ENCODE data around the gene AAMP. TPM values are rescaled to one million over a fixed set of nuclear protein-coding genes. Genes with fewer than 3 reads are reported as not detected.

AAMP gene
- total and polyA plus RNA-seq, 2 donors (not counting 3 experiments of a cell fraction or from before 2014, with no cell fraction given) = 69.3 to 84.4 TPM

- Histone ChIP-seq H3K27ac (ENCODE audit: insufficient read depth, low read depth, low read length) (no peak overlapping the region), H3K4me2 (ENCODE audit: insufficient read depth, low read length) (no peak overlapping the region), H3K9me3 (replicated peaks; ENCODE audit: control insufficient read depth, insufficient read depth, low read length) (no peaks in the 10 kb centered on the region), H3K79me2 (ENCODE audit: control insufficient read depth, insufficient read depth, low read length) (peaks cover 4% of the 10 kb centered on the region), H3K9ac (replicated peaks; ENCODE audit: extremely low read depth, insufficient read depth, low read length) (no peak overlapping the region), H3K9me1 (replicated peaks; ENCODE audit: control insufficient read depth, extremely low read depth, insufficient read depth, low read length) (no peaks in the 10 kb centered on the region), H3K4me1 (ENCODE audit: control insufficient read depth, extremely low read depth, insufficient read depth, low read length) (peaks cover 36% of the 10 kb centered on the region), H4K20me1 (replicated peaks; ENCODE audit: control insufficient read depth, extremely low read depth, insufficient read depth, low read length) (no peaks in the 10 kb centered on the region), H2AFZ (ENCODE audit: low read depth, low read length) (no peak overlapping the region), H3K27me3 (ENCODE audit: control insufficient read depth in 2 of 2, insufficient read depth in 2 of 2, low read length in 2 of 2) (no peaks in the 10 kb centered on the region), H3K4me3 (replicated peaks in 1 of 3; ENCODE audit: insufficient read depth in 1 of 3, low read depth in 1 of 3, low read length in 3 of 3) (no peak overlapping the region), H3K36me3 (ENCODE audit: control insufficient read depth in 2 of 2, extremely low read depth in 1 of 2, insufficient read depth in 2 of 2, low read length in 2 of 2) (no peaks in the 10 kb centered on the region)
- CTCF ChIA-PET = interaction anchor here (2.0 to 12.1 kb wide), 5 partner anchors 23 to 169 kb away, joined by 5 to 178 read pairs (median 14); partner anchors contain the start of gene CATIP
- dilution Hi-C loops (cut with MboI; ENCODE audit: extremely low pct_ligation_motif_present, low sequenced_read_pairs) = no loop called here
- intact Hi-C loops (cut with micrococcal nuclease) = no loop called here
- TF ChIP-seq POLR2A (IDR thresholded peaks at IDR 0.05; ENCODE audit: low read depth, low read length) (no peak), EZH2 (IDR thresholded peaks at IDR 0.05; ENCODE audit: borderline replicate concordance, low read depth, low read length, severe bottlenecking) (no peak), MAX (IDR thresholded peaks at IDR 0.05; ENCODE audit: insufficient read depth, insufficient read length) (no peak), GATA2 (IDR thresholded peaks at IDR 0.05; ENCODE audit: insufficient read depth, insufficient read length, low read depth, low read length) (no peak), CTCF (IDR thresholded peaks at IDR 0.05; ENCODE audit: extremely low read depth in 1 of 2, insufficient read depth in 1 of 2, low read depth in 1 of 2, low read length in 2 of 2) (no peak), MYC (IDR thresholded peaks at IDR 0.05; ENCODE audit: low read depth, low read length) (no peak), POLR2AphosphoS5 (IDR thresholded peaks at IDR 0.05; ENCODE audit: insufficient read depth, low read depth, low read length) (no peak), JUN (IDR thresholded peaks at IDR 0.05; ENCODE audit: borderline replicate concordance, insufficient read depth, insufficient read length, low read depth) (no peak), FOS (IDR thresholded peaks at IDR 0.05; ENCODE audit: borderline replicate concordance, insufficient read depth, low read length) (no peak)
- DNase-seq (ENCODE audit: low read depth, low spot score) = no peak
- POLR2A ChIA-PET = no interaction called here
- no TSS peak for BruUV-seq (replicated peaks)
- no peak for FAIRE-seq
These were observed 26.9 kb upstream of the AAMP start for GRCh38 chr2:218296847-218297246.

All from endothelial cell of umbilical vein (primary cell).